ENCODE results near the gene DCC. TPM values are rescaled to one million over a fixed set of nuclear protein-coding genes. Genes with fewer than 3 reads are reported as not detected.

Gene DCC
- total and polyA plus RNA-seq, 2 donors (not counting 1 experiment from before 2014, with no cell fraction given), result 0.14 TPM; not detected in 1

DNA sequence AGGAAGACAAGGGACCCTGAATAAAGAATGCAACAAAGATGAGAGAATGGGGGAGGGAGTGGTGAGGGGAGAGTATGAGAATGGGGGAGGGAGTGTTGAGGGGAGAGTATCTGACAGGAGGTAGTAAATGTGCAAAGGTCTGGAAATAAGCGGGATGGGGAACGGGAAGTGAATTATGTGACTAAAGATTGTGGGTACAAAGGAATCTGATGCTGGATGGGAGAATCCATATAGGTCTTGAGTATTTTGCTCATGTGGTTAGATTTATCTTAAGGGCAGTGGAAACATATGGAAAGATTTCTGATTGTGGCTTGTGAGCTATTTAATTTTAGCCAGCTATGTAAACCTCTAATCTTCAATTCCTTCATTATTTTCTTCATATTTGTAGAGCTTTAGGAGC is 593.4 kb downstream of the DCC start:
- Histone ChIP-seq H3K9me3 (ENCODE audit: control insufficient read depth, insufficient read depth, low read depth, low read length) (no peaks in the 10 kb centered on the region), H2AFZ (ENCODE audit: low read length) (no peak overlapping the region), H3K4me1 (ENCODE audit: control insufficient read depth, extremely low read depth, insufficient read depth, low read length) (no peaks in the 10 kb centered on the region), H3K9ac (ENCODE audit: insufficient read depth, low read length) (no peak overlapping the region), H3K36me3 (ENCODE audit: control insufficient read depth, insufficient read depth, low read length) (no peaks in the 10 kb centered on the region), H3K27me3 (ENCODE audit: control insufficient read depth, insufficient read depth, low read length) (no peaks in the 10 kb centered on the region), H3K27ac (ENCODE audit: insufficient read depth, low read length) (no peak overlapping the region), H3K79me2 (ENCODE audit: control insufficient read depth, insufficient read depth, low read length) (no peaks in the 10 kb centered on the region), H3K4me3 (replicated peaks in 1 of 4; ENCODE audit: control extremely low read depth in 1 of 4, insufficient read depth in 1 of 4, low read depth in 3 of 4, low read length in 4 of 4) (no peak overlapping the region), H3K4me2 (ENCODE audit: extremely low read depth, insufficient read depth, low read length) (no peak overlapping the region), H4K20me1 (ENCODE audit: control insufficient read depth, extremely low read depth, insufficient read depth, low read length) (no peaks in the 10 kb centered on the region)
- peak in 1 of 2 donors; percentile 11 for DNase-seq (ENCODE audit: low read depth in 2 of 2)
- TF ChIP-seq, protein P1, sequence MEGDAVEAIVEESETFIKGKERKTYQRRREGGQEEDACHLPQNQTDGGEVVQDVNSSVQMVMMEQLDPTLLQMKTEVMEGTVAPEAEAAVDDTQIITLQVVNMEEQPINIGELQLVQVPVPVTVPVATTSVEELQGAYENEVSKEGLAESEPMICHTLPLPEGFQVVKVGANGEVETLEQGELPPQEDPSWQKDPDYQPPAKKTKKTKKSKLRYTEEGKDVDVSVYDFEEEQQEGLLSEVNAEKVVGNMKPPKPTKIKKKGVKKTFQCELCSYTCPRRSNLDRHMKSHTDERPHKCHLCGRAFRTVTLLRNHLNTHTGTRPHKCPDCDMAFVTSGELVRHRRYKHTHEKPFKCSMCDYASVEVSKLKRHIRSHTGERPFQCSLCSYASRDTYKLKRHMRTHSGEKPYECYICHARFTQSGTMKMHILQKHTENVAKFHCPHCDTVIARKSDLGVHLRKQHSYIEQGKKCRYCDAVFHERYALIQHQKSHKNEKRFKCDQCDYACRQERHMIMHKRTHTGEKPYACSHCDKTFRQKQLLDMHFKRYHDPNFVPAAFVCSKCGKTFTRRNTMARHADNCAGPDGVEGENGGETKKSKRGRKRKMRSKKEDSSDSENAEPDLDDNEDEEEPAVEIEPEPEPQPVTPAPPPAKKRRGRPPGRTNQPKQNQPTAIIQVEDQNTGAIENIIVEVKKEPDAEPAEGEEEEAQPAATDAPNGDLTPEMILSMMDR (conservative IDR thresholded peaks at IDR 0.05 in 1 of 2, IDR thresholded peaks at IDR 0.05 in 1 of 2; ENCODE audit: low read depth in 1 of 2, low read length in 2 of 2), result no peak
- TF ChIP-seq EZH2 (IDR thresholded peaks at IDR 0.05; ENCODE audit: low read length, missing control alignments), result no peak

DNA sequence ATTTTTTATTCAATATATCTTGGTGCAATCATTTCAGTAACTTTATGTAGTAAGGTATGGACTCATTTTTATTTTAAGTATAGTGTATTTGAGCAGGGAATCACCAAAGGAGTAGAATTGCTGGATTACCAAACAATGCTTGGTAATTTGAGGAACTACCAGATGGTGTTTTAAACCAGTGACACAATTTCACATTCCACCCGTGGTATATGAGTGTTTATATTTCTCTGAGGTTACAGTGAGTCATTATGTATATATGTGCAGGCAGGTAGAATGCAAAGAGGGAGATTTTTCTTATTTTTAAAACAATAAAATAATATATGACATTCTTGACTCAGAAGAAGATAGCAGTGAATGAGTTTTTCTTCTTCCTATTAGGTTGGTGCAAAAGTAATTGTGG is 596.9 kb downstream of the DCC start:
- Histone ChIP-seq H4K20me1 (ENCODE audit: control insufficient read depth, extremely low read depth, insufficient read depth, low read length) (no peaks in the 10 kb centered on the region), H3K9ac (ENCODE audit: insufficient read depth, low read length) (no peak overlapping the region), H3K27me3 (ENCODE audit: control insufficient read depth, insufficient read depth, low read length) (no peaks in the 10 kb centered on the region), H3K36me3 (ENCODE audit: control insufficient read depth, insufficient read depth, low read length) (no peaks in the 10 kb centered on the region), H3K9me3 (ENCODE audit: control insufficient read depth, insufficient read depth, low read depth, low read length) (no peaks in the 10 kb centered on the region), H3K4me2 (ENCODE audit: extremely low read depth, insufficient read depth, low read length) (no peak overlapping the region), H3K4me3 (replicated peaks in 1 of 4; ENCODE audit: control extremely low read depth in 1 of 4, insufficient read depth in 1 of 4, low read depth in 3 of 4, low read length in 4 of 4) (no peak overlapping the region), H3K4me1 (ENCODE audit: control insufficient read depth, extremely low read depth, insufficient read depth, low read length) (no peaks in the 10 kb centered on the region), H2AFZ (ENCODE audit: low read length) (no peak overlapping the region), H3K79me2 (ENCODE audit: control insufficient read depth, insufficient read depth, low read length) (no peaks in the 10 kb centered on the region), H3K27ac (ENCODE audit: insufficient read depth, low read length) (no peak overlapping the region)
- DNase-seq (ENCODE audit: low read depth in 2 of 2), result peak; percentile 3 to 24
- TF ChIP-seq EZH2 (IDR thresholded peaks at IDR 0.05; ENCODE audit: low read length, missing control alignments), result no peak
- TF ChIP-seq, protein P1 (conservative IDR thresholded peaks at IDR 0.05 in 1 of 2, IDR thresholded peaks at IDR 0.05 in 1 of 2; ENCODE audit: low read depth in 1 of 2, low read length in 2 of 2), result no peak

DNA sequence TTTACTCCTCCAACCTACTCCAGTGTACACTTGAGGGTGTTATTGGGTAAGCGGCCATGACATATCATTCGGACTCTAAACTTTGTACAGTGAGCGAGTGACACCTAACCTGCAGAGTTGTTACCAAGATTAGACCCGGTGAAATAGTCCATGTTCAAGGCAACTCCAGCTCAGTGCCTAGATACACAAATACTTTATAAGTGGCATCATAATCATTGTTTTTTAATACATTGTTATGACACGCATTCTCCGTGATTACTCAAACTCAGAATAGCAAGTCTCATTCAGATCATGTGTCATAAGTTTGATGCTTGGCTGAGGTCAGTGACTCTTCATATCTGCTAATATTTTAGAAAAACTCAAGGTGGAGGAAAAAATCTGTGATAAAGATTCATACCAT is 597.8 kb downstream of the DCC start:
- TF ChIP-seq EZH2 (IDR thresholded peaks at IDR 0.05; ENCODE audit: low read length, missing control alignments), result no peak
- TF ChIP-seq, protein P1 (conservative IDR thresholded peaks at IDR 0.05 in 1 of 2, IDR thresholded peaks at IDR 0.05 in 1 of 2; ENCODE audit: low read depth in 1 of 2, low read length in 2 of 2), result no peak
- no peak overlapping the region for H3K9ac ChIP-seq (ENCODE audit: insufficient read depth, low read length)
- no peaks in the 10 kb centered on the region for H3K4me1 ChIP-seq (ENCODE audit: control insufficient read depth, extremely low read depth, insufficient read depth, low read length)
- H3K27ac ChIP-seq (ENCODE audit: insufficient read depth, low read length), result no peak overlapping the region
- H3K27me3 ChIP-seq (ENCODE audit: control insufficient read depth, insufficient read depth, low read length), result no peaks in the 10 kb centered on the region
- no peak overlapping the region for H3K4me2 ChIP-seq (ENCODE audit: extremely low read depth, insufficient read depth, low read length)
- no peak overlapping the region for H2AFZ ChIP-seq (ENCODE audit: low read length)
- no peaks in the 10 kb centered on the region for H3K36me3 ChIP-seq (ENCODE audit: control insufficient read depth, insufficient read depth, low read length)
- DNase-seq (ENCODE audit: low read depth in 2 of 2), result no peak
- H3K9me3 ChIP-seq (ENCODE audit: control insufficient read depth, insufficient read depth, low read depth, low read length), result no peaks in the 10 kb centered on the region
- no peak overlapping the region for H3K4me3 ChIP-seq (replicated peaks in 1 of 4; ENCODE audit: control extremely low read depth in 1 of 4, insufficient read depth in 1 of 4, low read depth in 3 of 4, low read length in 4 of 4)
- no peaks in the 10 kb centered on the region for H3K79me2 ChIP-seq (ENCODE audit: control insufficient read depth, insufficient read depth, low read length)
- H4K20me1 ChIP-seq (ENCODE audit: control insufficient read depth, extremely low read depth, insufficient read depth, low read length), result no peaks in the 10 kb centered on the region

Data from fibroblast of lung (primary cell).